Activated CD8-positive, alpha-beta memory T cell treated with anti-CD3 and anti-CD28 coated beads, Interleukin-2, amount 50 U/mL, for 1 hour (primary cell): ENCODE measurements around the gene XXYLT1.

Source experiments
- DNase-seq: peaks from one replicate; pipeline ENCODE4 v3.0.0-alpha.2; 2020; ENCODE audit errors: extremely low read depth

Gene XXYLT1

GRCh38 chr3:195025884-195026200 lies 245.1 kb downstream of the XXYLT1 start:
- DNase-seq, result no peak

DNA sequence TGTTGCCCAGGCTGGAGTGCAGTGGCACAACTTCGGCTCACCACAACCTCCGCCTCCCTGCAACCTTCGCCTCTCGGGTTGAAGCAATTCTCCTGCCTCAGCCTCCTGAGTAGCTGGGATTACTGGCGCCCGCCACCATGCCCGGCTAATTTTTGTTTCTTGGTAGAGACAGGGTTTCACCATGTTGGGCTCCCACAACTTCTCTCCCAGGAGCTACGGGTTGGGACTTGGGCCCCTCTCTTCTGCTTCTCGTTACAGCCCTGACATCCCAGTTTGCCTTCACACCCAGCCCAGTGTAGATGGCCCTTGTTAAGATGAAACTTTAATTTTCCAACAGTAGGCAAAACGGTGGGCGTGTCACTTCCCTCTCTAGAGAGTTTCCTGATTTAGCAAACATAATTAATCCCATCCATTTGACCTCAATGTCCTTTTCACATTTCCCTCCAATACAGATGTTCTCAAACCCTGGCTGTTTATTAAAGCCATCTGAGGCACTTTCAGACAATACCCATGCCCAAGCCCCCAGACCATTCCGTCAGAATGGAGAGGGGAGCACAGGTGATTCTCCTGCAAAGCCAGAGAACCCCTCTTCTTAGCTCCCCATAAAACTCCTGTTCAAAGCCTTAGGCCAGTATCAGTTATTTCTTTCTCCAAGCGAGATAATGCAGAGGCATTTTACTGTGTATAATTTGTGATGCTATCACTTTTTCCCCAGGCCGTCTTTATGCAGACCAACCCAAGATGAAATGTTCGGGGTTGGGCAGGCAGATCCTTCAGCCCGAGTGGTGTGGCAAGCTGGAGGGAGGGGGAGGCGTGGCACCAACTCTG lies 245.7 kb downstream of the XXYLT1 start:
- no peak for DNase-seq

- no peak for DNase-seq
Measured at GRCh38 chr3:195023989-195024388, 247.0 kb downstream of the XXYLT1 start.

- no peak for DNase-seq
Measured at GRCh38 chr3:195023576-195023975, 247.4 kb downstream of the XXYLT1 start.

DNA sequence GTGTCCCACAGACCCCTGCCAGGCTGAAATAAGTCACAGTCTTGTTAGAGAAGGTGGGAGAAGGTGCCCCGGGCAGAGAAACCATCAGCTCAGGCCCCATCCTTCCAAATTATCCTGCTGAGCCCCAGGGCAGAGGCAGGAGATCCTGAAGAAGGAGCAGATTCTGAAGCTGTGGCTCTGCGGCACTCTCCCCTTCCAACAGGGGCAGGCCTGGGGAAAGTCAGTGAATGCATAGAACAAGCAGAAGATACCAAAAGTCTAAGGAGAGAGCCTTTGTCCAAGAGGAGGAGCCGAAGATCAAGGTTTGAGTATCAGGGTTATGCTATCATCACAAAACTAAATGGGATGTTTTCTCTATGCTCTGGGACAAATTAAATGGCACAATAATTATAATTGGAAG lies 249.3 kb downstream of the XXYLT1 start:
- DNase-seq, result no peak

DNA sequence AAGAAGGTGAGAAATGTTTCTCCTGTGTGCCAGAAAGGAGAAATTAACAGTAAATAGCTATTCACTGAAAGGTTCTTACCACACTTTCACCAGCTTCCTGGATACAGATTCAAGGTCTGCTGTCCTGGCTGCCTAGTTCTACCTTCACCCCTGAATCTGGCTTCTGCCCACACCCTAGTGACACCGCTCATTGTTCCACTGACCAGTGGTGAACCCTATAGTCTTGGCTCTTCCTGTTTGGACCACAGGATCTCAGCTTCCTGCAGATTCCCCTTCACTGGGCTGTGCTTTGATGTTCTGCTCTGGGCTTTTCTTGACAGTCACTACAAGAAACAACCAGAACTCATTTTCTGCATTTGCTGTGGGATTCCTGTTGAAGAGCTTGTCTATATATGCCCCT lies 250.0 kb downstream of the XXYLT1 start:
- no peak for DNase-seq

DNA sequence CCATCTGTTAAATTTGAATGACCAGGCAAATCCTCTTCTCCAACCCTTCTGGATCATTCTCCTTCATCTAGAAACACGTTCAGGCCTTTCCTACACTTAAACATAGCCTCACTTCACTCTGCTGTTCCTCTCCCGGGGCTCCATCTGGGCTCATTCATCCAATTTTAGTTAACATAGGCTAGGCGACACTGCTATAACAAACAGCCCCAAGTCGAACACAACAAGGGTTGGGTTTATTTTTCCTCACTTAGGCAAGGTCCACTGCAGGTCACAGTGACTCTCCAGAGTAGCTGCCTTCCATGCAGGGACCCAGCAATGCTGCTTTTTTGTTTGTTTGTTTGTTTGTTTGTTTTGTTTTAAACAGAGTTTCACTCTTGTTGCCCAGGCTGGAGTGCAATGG lies 250.8 kb downstream of the XXYLT1 start:
- no peak for DNase-seq

DNA sequence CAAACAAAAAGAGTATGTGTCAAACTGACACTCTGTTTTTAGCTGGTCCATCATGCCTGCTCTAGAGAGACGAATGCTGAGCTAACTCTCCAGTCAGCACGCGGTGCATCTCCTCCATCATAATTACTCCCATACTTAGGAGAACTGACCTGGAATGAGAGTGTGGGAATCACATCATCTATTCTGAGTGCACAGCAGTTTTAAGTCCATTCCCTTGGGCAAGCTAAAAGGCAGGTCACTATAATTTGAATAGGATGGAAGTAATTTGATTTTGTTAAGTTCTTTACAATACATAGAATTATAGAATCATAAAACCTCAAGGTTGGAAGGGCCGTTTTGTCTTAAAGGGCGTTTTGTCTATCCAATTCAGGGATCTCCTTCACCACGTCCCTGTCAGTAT lies 251.6 kb downstream of the XXYLT1 start:
- DNase-seq, result no peak
